Measurements from ENCODE around the gene STAMBPL1.

The STAMBPL1 gene

DNA sequence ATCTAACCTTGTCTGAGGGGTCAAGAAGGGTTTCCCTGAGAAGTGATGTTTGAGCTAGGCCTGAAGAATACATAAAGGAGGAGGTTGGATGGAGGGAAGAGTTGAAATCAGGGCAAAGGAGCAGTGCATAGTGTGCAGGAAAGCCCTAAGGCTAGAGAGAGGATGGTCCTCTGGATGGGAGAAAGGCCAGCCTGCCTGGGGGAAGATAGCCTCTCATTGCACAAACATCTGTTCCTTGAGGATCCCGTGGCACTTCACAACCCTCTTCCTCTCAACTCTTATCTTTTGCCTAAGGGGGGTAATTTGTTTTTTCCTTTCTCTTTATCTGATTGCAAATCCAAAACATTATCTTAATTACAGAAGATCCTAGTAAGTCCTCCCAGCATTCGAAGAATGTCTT lies 35.7 kb downstream of the STAMBPL1 start:
- Histone ChIP-seq H3K4me3 (ENCODE audit: low read length) (no peak overlapping the region), H3K27ac (ENCODE audit: low read length) (no peak overlapping the region), H3K27me3 (ENCODE audit: low read depth, low read length) (no peaks in the 10 kb centered on the region), H3K9me3 (ENCODE audit: insufficient read depth, low read length) (no peaks in the 10 kb centered on the region), H3K79me2 (ENCODE audit: low read length) (no peaks in the 10 kb centered on the region), H3K4me2 (ENCODE audit: low read length) (no peak overlapping the region), H3K4me1 (ENCODE audit: low read length) (no peaks in the 10 kb centered on the region), H2AFZ (ENCODE audit: low read depth, low read length) (no peak overlapping the region), H3K9ac (ENCODE audit: low read length) (no peak overlapping the region), H3K36me3 (replicated peaks; ENCODE audit: low read depth, low read length) (peaks cover 11% of the 10 kb centered on the region), H4K20me1 (ENCODE audit: insufficient read depth, low read length) (no peaks in the 10 kb centered on the region)
- TF ChIP-seq CTCF (IDR thresholded peaks at IDR 0.05; ENCODE audit: low read depth, low read length) (no peak), EZH2phosphoT487 (IDR thresholded peaks at IDR 0.05; ENCODE audit: low read depth) (no peak)

DNA sequence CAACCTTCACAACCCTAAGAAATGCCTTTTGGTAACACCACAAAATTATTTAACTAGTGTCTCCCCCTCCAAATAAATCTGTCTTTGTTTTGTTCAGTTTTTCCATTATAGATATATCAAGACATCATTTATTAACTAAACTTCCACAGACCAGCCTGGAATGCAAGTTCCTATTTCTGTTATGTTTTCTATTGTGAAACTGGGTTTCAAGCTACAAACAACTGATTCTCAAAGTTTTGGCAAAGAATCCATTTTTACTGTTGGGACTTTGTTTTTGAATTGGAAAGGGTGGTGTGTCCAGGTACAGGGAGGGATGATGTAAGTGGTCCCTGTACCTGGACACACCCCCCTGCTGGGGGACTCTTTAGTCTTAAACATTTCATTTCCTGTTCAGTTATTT lies 36.2 kb downstream of the STAMBPL1 start:
- Histone ChIP-seq H2AFZ (ENCODE audit: low read depth, low read length) (no peak overlapping the region), H3K9me3 (ENCODE audit: insufficient read depth, low read length) (no peaks in the 10 kb centered on the region), H3K4me3 (ENCODE audit: low read length) (no peak overlapping the region), H3K36me3 (replicated peaks; ENCODE audit: low read depth, low read length) (peaks cover 11% of the 10 kb centered on the region), H3K27me3 (ENCODE audit: low read depth, low read length) (no peaks in the 10 kb centered on the region), H3K9ac (ENCODE audit: low read length) (no peak overlapping the region), H3K4me1 (ENCODE audit: low read length) (no peaks in the 10 kb centered on the region), H4K20me1 (ENCODE audit: insufficient read depth, low read length) (no peaks in the 10 kb centered on the region), H3K79me2 (ENCODE audit: low read length) (no peaks in the 10 kb centered on the region), H3K27ac (ENCODE audit: low read length) (no peak overlapping the region), H3K4me2 (ENCODE audit: low read length) (no peak overlapping the region)
- no peak for TF ChIP-seq CTCF (IDR thresholded peaks at IDR 0.05; ENCODE audit: low read depth, low read length)
- no peak for TF ChIP-seq EZH2phosphoT487 (IDR thresholded peaks at IDR 0.05; ENCODE audit: low read depth)

GRCh38 chr10:88916986-88917385 lies 36.9 kb downstream of the STAMBPL1 start:
- TF ChIP-seq CTCF (IDR thresholded peaks at IDR 0.05; ENCODE audit: low read depth, low read length) (no peak), EZH2phosphoT487 (IDR thresholded peaks at IDR 0.05; ENCODE audit: low read depth) (no peak)
- Histone ChIP-seq H3K4me1 (ENCODE audit: low read length) (no peaks in the 10 kb centered on the region), H3K4me3 (ENCODE audit: low read length) (no peak overlapping the region), H3K36me3 (replicated peaks; ENCODE audit: low read depth, low read length) (peaks cover 11% of the 10 kb centered on the region), H3K27ac (ENCODE audit: low read length) (no peak overlapping the region), H3K27me3 (ENCODE audit: low read depth, low read length) (no peaks in the 10 kb centered on the region), H3K9me3 (ENCODE audit: insufficient read depth, low read length) (no peaks in the 10 kb centered on the region), H2AFZ (ENCODE audit: low read depth, low read length) (no peak overlapping the region), H3K79me2 (ENCODE audit: low read length) (no peaks in the 10 kb centered on the region), H3K9ac (ENCODE audit: low read length) (no peak overlapping the region), H4K20me1 (ENCODE audit: insufficient read depth, low read length) (no peaks in the 10 kb centered on the region), H3K4me2 (ENCODE audit: low read length) (no peak overlapping the region)

GRCh38 chr10:88918191-88918905 lies 38.3 kb downstream of the STAMBPL1 start:
- no peaks in the 10 kb centered on the region for H3K9me3 ChIP-seq (ENCODE audit: insufficient read depth, low read length)
- H3K9ac ChIP-seq (ENCODE audit: low read length), result no peak overlapping the region
- no peaks in the 10 kb centered on the region for H3K27me3 ChIP-seq (ENCODE audit: low read depth, low read length)
- H3K27ac ChIP-seq (ENCODE audit: low read length), result no peak overlapping the region
- H3K36me3 ChIP-seq (replicated peaks; ENCODE audit: low read depth, low read length), result peaks cover 18% of the 10 kb centered on the region
- no peak overlapping the region for H3K4me2 ChIP-seq (ENCODE audit: low read length)
- H4K20me1 ChIP-seq (ENCODE audit: insufficient read depth, low read length), result no peaks in the 10 kb centered on the region
- H3K4me1 ChIP-seq (ENCODE audit: low read length), result no peaks in the 10 kb centered on the region
- no peak overlapping the region for H3K4me3 ChIP-seq (ENCODE audit: low read length)
- TF ChIP-seq CTCF (IDR thresholded peaks at IDR 0.05; ENCODE audit: low read depth, low read length), result no peak
- no peak for TF ChIP-seq EZH2phosphoT487 (IDR thresholded peaks at IDR 0.05; ENCODE audit: low read depth)
- H2AFZ ChIP-seq (ENCODE audit: low read depth, low read length), result no peak overlapping the region
- H3K79me2 ChIP-seq (ENCODE audit: low read length), result no peaks in the 10 kb centered on the region

Data from OCI-LY3 (cell line).